Limb (tissue), 2 donors: Measurements from ENCODE around the gene SNX22.

Experiments
- DNase-seq, 2 donors: peaks; one replicate each; pipeline ENCODE4 v3.0.0-alpha.2; 2016; ENCODE audit errors: extremely low spot score in 2 of 2

Gene SNX22

GRCh38 chr15:64155802-64156651 lies 4.5 kb downstream of the SNX22 start:
- no peak for DNase-seq

GRCh38 chr15:64156652-64157331 lies 5.3 kb downstream of the SNX22 start:
- no peak for DNase-seq

GRCh38 chr15:64157599-64158125 lies 6.1 kb downstream of the SNX22 start:
- no peak for DNase-seq

GRCh38 chr15:64158363-64159134 lies 7.0 kb downstream of the SNX22 start:
- DNase-seq: no peak

GRCh38 chr15:64161688-64162477 lies 10.4 kb downstream of the SNX22 start:
- DNase-seq: no peak

- no peak for DNase-seq
Observed at GRCh38 chr15:64162478-64162868, 10.9 kb downstream of the SNX22 start.

GRCh38 chr15:64162869-64163658 lies 11.5 kb downstream of the SNX22 start, which contains the start of gene PPIB:
Gene PPIB, minus strand, starts transcription at chr15:64163022. Its CDS starts 36 bp downstream, at chr15:64162986.
- DNase-seq: peak; percentile 96 to 98

GRCh38 chr15:64163659-64164362 lies 12.3 kb downstream of the SNX22 start:
- no peak for DNase-seq

GRCh38 chr15:64164436-64164835 lies 12.9 kb downstream of the SNX22 start:
- DNase-seq: no peak

- no peak for DNase-seq
Observed at GRCh38 chr15:64166102-64166890, 14.8 kb downstream of the SNX22 start.

- DNase-seq: peak in 1 of 2 donors; percentile 43
Observed at GRCh38 chr15:64180235-64180824, 28.8 kb downstream of the SNX22 start.

- no peak for DNase-seq
Observed at GRCh38 chr15:64182859-64183370, 31.4 kb downstream of the SNX22 start.

- DNase-seq: no peak
Observed at GRCh38 chr15:64185146-64185911, 33.8 kb downstream of the SNX22 start.

GRCh38 chr15:64187396-64188191 lies 36.1 kb downstream of the SNX22 start:
- no peak for DNase-seq

GRCh38 chr15:64191971-64192830 lies 40.7 kb downstream of the SNX22 start:
- no peak for DNase-seq
